Hypothalamus (tissue), 51 donors: ENCODE data around the gene INPP4B.

ENCODE experiments used
- DNase-seq, 51 donors: peaks; one replicate each; lab custom pipeline; 2025; lab: John Stamatoyannopoulos, UW

Gene INPP4B

DNA sequence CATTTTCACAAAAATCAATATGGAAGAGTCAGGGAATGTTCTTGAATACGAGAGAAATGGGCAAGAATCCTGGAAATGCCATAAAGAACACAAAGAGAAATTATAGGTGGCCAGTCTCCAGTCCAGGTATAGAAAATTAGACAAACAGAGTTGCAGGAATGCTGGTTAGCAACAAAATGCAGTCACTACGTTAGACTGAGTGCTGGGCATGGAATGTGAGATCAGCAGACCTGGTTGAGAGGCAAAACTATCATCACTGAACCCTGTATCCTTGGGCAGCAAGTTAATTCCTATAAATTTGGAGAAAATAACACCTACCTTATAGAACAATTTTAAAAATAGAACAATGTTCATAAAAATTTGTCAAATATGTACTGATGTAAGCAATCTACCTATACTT, 417.4 kb downstream of the INPP4B start:
- DNase-seq = no peak

DNA sequence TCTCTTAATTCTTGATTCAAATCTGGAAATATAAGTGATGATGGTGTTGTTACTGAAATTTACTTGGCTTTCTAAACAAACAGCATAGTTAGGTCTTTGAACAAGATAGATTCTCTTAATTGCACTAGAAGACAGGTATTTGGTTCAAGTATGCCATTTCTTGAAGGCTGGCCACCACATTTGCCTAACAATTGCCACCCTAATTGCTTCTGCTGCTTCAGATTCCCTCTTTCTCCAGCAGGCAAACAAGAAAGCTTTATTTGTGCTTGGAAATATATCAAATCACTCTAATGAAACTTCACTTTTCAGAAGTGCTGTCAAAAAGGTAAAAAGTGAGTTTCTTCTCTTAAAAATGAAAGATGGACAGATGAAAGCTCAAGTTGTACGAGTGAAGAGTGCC, 418.6 kb downstream of the INPP4B start:
- no peak for DNase-seq

- DNase-seq = no peak
These were observed 422.2 kb downstream of the INPP4B start for GRCh38 chr4:142423861-142424260.

GRCh38 chr4:142420311-142421095, 425.6 kb downstream of the INPP4B start:
- no peak for DNase-seq

DNA sequence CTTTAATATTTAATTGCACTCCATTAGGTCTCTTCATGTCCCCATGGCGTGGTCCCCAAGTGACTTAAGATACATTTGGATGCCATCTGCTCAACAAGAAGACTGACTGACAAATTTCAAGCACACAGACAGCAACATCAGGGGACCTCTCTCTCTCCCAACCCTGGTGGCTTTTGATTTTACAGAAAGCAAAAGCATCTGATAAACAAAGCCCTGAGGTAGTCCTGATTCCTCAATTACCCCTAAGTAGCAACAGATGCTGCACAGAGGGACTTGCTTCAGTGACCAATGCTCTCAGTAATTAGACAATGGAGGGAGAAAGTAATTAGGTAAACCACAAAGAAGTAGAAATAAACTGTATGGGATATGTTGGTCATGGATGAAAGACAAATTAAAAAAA, 426.4 kb downstream of the INPP4B start:
- no peak for DNase-seq

- no peak for DNase-seq
These were observed 427.4 kb downstream of the INPP4B start for GRCh38 chr4:142418697-142419096.

GRCh38 chr4:142416711-142417275, 429.3 kb downstream of the INPP4B start:
- no peak for DNase-seq

- no peak for DNase-seq
These were observed 430.0 kb downstream of the INPP4B start for GRCh38 chr4:142416121-142416520.

DNA sequence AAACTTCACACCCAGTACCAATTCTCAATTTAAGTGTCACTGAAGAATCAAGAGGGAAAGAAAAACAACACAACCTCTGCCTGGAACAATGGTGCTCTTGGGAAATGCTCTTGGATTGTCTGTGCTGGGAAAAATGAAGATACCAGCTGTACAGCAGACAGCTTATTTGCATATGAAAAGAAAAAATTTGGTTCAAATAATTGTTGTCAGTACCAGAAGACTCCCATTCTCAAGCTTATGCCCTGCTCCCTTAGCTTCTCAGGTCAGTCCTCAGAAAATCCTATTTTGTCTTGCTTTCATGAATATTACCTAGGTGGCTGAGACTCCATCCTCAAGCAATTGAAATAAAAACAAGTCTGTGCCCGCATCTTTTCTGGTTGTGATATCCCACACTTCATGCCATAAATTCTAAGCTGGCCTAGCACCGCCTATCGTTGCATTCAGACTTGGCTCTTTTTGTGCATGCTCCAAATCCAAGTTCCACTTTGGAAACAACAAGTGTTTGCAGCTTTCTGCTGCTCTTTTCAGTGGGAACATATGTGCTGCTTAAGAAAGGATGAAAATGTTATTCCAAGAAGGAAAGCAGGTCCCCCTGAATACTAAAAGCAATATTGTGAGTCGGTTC, 431.6 kb downstream of the INPP4B start:
- no peak for DNase-seq

- no peak for DNase-seq
These were observed 432.6 kb downstream of the INPP4B start for GRCh38 chr4:142413485-142413884.

DNA sequence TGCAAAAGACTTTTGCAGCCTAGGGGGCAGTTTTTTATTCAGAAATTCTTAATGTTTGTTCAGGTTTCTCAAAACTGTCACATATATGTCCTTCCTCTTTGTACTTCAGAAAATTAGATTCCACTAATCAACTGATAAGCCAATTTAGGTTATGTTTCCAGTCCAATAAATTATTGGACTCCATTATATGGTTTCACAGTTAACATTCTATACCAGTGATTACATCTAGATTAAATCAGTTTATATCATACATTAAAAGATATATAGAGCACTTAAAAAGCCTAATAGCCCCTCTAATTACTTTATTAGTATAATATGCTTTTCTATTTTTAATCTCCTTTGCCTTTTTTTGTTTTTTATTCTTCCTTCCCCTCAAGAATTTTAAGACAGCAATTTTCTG, 434.1 kb downstream of the INPP4B start:
- no peak for DNase-seq

- DNase-seq = no peak
These were observed 438.1 kb downstream of the INPP4B start for GRCh38 chr4:142408003-142408441.

- no peak for DNase-seq
These were observed 438.5 kb downstream of the INPP4B start for GRCh38 chr4:142407596-142407995.

- no peak for DNase-seq
These were observed 439.1 kb downstream of the INPP4B start for GRCh38 chr4:142406917-142407501.

DNA sequence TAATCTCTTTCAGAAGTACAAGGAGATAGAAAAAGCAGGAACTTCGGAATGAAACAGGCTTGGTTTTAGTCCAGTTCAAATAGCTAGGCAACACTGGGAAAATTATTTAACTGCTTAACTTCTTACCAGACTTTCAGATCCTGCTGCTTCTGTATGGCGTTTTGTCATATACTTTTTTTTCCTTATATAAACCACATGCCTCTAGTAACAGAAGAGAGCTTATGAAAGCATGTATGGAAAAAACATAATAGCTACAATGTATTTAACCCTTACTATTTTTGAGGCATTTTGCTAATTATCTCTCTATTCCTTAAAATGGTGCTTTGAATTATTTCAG, 439.6 kb downstream of the INPP4B start:
- no peak for DNase-seq

DNA sequence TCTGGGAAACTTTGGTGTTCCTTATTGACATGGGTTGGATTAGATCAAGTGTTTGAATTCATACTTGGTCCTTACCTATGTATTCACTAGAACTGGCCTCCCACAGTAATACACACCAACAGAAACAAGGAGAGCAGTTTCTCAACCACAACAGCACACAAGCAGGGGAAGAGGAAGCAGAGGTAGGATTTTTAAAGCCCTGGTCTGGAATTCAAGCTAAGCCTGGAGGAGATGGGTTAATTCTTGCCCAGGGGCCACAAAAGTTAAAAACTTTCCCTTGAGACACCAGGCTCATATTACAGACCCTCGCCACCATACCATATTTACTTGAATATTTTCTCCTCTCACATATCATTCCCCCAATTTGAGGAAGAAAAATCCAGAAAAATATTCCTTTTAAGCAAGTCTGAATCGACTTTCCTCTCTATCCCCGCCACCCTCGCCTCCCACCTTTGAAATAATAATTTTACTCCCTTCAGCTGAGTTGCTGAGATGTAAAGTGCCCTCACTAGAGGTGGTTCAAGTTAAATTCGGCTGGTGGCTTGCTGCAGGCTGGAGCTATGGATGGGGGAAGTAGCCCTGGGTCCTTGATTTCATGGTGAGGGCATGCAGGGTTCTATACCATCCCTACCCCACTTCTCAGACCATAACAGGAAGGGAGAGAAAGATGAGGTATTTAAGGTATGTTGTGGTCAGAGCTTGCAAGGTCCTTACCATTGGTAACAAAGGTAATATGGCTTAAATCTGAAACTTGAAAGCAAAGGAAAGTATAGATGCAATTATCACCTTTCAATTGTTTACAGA, 440.2 kb downstream of the INPP4B start:
- no peak for DNase-seq

DNA sequence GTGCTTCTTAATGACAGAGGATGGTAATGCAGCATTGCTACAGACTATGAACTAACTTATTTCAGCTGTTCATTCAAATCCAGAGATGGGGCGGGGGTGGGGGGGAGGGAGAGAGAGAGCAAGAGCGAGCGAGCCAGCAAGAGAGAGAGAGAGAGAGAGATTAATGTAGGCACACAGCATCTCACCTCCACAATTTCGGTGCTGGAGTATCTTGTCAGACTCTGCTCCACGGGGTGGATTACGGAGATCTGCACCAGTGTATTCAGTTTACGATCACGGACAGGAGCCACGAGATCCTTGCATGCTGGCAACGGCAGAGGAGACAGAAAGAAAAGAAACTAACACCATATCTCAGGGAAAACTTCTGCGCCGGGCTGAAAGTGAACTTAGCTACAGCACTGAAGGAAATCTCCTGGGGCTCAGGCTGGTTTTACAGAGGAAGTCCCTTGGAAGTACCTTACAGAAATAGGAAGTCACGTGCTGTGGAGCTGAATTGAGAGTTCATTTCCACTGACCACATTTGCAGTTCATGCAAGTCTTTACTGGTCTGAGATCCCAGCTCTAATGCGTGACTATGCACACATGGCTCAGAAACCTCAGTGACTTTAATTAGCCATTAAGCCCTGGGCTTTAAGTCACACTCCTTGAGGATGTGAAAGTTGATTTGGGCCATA, 440.9 kb downstream of the INPP4B start:
- peak in 27 of 51 donors; percentile 0 to 36 (median 8) for DNase-seq

DNA sequence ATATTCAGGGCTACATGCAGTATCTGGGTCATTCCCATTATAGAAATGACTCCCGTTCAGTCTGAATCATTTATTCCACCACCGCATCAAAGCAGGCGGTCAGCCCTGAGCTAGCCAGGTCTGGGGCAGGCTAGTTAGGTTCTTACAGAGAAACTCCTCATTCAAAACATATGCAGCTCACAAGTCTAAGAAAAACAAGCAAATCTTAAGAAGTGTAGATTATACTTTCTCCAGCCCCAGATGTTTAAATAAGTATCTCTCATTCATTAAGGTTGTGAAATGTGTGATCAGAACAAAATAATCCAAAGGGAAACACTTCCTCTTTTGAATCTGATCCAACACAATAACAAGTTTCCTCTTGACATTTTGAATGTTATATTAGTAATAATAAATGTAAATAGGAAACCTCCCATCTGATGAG, 441.9 kb downstream of the INPP4B start:
- no peak for DNase-seq

DNA sequence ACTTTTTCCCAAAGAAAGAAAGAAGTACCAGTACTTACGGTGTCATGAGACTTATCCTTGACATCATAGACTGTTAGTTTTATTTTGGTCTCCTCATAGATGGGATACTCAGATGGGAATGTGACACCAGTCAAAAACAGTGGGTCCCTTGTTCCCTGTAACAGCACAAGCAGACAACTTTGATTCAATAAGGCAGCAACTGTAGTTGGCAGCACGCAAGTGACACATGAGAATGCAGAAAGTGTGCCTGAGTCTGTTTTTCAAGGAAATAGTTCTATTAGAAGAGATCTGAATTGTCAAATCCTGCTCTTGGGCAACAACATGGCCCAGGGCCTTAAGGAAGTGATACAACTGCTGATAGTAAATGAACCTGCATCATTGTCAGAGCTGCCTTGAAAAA, 443.2 kb downstream of the INPP4B start:
- peak in 2 of 51 donors; percentile 2 to 8 for DNase-seq

DNA sequence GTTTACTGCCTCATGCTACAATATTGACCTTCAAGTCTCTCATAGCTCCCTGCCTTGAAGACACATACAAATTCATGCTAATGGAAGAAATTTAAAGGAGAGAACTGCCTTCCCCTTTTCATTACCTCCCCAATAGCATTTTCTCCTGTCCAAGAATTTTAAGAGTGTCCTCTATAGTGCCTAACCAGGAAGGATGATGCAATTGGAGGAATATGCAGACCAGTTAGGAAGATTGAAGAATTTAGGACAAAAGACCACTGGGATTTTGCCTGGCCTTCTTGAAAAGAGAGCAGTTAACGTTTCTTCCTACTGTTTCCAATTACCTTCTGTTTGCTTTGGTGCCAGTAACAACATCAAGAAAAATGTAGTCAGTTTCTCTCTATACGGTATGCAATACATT, 443.9 kb downstream of the INPP4B start:
- DNase-seq = no peak
